CD4-positive, alpha-beta T cell treated with Interleukin-2 at 100 ng/mL for 4 hours (primary cell): ENCODE results near the gene COX7B.
"Not testable (repeated sequence)": the region's sequence is repeated elsewhere in the genome, so short reads cannot be mapped to it uniquely, and the experiment has no call there.

ENCODE experiments used
- DNase-seq: peaks from one replicate; pipeline ENCODE4 v3.0.0-alpha.2; 2020; ENCODE audit warnings: low spot score

COX7B gene, protein sequence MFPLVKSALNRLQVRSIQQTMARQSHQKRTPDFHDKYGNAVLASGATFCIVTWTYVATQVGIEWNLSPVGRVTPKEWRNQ

DNA sequence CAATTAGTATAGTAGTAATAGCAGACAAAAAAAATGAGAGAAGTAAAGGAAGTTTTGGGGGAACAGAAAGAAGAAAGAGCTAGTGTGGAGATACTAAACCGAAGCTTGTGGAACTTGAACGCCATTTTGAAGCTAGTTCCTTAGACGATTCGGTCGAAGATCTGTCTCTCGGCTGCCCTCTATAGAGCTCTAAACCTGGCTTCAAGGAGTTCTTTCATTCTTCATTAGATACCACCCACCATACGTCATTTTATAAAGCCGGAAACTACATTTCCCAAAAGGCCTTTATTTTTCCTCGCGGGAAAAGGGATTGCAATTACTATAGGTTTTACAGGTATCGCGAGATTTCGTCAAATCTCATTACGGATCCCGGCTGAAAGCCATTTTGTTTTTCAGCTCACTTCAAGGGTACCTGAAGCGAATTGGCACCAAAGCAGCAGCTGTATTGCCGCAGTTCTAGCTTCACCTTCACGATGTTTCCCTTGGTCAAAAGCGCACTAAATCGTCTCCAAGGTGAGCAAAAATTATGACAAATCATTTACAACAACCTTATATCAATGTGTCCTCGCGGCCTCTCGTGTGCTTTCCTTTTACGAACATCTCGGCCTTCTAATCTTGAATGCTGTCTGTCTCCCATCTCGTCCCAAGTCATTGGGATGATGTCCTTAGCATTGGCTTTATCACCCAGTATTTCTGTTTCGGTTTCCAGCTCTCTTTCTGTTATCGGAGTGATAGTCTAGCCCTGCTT lies at the start of gene COX7B:
Gene COX7B (plus strand): TSS at position 388 of the 748 bp plus-strand sequence. CDS start 86 bp downstream, at position 474.
- peak; percentile 93 for DNase-seq

DNA sequence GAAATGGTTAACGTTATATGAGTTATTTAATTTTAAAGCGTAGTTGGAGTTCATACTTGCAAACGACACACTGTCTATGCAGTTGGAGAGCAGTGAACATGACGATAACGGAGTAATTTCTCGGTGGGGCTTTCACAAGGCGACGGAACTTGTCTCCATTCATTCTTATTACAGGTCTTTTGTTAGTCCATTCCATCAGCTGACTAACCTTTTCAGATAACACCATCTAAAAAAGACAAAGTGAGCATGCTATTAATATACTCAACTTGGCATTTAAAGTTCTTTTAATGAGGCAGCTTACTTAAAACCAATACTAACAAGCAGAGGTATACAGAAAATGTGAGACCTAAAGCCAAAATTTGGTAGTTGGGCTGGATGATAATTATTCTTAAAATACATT lies 23.9 kb upstream of the COX7B start:
- DNase-seq, result no peak

DNA sequence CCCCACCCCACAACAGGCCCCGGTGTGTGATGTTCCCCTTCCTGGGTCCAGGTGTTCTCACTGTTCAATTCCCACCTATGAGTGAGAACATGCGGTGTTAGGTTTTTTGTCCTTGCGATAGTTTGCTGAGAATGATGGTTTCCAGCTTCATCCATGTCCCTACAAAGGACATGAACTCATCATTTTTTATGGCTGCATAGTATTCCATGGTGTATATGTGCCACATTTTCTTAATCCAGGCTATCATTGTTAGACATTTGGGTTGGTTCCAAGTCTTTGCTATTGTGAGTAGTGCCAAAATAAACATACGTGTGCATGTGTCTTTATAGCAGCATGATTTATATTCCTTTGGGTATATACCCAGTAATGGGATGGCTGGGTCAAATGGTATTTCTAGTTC lies 17.9 kb upstream of the COX7B start:
- not testable (repeated sequence) for DNase-seq

DNA sequence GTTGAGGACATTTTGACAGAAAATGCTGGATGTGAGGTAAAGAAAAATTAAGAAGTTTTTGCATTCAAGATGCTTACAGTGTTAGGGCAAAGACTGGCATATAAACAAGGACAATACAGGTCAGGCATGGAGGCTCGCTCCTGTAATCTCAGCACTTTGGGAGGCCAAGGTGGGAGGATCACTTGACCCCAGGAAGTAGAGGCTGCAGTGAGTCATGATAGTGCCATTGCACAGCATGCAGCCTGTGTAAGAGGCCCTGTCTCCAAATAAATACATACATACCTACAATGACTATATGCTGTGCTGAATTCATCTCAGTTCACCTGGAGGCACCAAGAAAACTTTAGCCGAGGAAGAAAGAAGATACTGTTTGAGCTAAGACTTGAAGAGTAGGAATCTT lies 6.4 kb upstream of the COX7B start:
- DNase-seq, result no peak

DNA sequence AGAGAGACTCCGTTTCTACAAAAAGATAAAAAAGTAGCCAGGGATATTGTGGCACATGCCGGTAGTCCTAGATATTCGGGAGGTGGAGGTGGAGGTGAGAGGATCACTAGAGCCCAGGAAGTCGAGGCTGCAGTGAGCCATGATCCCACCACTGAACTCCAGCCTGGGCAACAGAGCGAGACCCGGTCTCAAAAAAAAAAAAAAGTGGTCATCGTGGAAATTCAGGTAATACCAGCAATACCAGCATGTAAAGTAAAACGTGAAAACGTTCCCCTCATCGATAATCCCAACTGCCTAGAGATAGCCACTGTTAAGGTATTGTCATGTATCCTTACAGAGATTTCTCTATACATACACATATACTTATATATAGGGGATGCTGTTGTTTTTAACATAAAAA lies 5.6 kb upstream of the COX7B start:
- DNase-seq, result no peak

DNA sequence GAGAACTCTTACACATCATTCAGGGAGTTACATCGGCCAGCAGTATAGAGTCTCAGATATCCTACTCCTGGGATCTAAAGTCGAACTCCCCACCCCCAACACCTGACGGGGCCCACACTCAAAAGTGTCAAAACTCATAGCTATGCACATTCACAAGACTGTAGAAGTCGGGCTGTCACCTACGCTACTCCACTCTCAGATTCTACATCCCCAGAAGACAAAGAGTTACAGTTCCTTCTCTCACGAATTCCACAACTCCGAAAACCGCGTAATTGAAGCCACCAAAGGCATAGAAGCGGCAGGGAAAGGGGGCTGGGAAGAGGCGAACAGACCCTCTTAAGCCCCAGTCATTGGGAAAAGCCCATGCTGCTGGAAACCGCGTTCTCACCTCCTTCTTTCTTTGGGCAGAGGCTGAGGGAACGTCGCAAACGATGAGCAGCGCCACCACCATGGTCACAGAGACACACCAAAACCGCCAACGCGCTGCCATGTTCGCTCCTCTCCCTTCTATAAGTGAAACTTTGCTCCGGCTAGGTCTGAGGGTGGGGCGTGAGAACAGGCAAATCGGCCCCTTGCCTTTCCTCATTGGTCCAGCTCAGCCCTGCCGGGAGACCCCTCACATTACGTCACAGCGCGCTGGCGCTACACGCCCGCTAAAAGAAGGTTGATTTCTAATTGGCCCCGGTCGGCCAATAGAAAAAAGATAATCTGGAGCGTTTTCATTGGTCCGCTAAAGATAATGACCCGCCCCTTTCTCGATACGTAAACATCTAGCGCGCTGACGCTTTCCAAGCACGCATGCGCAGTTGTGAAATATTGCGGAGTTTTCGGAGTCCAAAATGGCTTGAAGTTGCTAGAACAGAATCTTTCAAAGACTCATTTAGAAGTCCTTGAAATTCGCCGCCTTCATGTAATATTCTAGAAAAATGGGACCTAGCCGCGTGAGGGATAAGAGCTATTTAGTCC lies 4.1 kb upstream of the COX7B start, which contains the start of gene MAGT1:
Gene MAGT1 (minus strand): TSS at position 515 of the 966 bp plus-strand sequence. CDS start 25 bp downstream, at position 490.
- peak; percentile 95 for DNase-seq

DNA sequence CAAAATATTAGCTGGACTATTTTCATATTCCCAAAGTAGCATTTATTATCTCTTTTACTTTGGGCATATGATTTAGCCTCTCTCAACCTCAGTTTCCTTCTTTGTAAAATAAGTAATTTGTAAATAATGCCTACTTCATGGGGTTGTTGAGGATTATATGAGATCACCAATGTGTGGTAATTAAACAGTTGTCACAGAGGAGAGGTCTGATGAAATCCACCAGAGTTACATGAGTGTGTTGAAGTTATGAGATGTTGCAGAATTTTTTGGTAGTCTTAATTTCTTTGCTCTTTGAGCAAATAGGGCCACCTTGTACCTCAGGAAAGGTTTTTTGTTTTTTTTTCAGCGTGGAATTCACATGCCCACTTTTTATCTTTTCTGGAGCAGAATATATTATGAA lies 1.4 kb downstream of the COX7B start:
- no peak for DNase-seq

DNA sequence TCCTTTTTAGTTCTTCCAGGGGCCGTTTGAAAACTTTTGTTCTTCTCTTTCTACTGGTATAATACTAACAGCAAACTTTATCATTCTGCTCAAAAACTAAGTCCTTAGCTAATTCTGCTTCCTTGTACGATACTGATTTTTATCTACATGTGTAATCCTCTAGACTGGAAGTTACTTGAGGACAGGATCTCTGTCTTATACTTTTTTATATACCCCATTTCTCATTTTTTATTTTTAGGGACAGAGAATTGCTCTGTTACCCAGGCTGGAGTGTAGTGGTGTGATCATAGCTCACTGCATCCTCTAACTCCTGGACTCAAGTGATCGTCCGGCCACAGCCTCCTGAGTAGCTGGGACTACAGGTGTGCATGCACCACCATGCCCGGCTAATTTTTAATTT lies 2.2 kb downstream of the COX7B start:
- DNase-seq, result no peak

DNA sequence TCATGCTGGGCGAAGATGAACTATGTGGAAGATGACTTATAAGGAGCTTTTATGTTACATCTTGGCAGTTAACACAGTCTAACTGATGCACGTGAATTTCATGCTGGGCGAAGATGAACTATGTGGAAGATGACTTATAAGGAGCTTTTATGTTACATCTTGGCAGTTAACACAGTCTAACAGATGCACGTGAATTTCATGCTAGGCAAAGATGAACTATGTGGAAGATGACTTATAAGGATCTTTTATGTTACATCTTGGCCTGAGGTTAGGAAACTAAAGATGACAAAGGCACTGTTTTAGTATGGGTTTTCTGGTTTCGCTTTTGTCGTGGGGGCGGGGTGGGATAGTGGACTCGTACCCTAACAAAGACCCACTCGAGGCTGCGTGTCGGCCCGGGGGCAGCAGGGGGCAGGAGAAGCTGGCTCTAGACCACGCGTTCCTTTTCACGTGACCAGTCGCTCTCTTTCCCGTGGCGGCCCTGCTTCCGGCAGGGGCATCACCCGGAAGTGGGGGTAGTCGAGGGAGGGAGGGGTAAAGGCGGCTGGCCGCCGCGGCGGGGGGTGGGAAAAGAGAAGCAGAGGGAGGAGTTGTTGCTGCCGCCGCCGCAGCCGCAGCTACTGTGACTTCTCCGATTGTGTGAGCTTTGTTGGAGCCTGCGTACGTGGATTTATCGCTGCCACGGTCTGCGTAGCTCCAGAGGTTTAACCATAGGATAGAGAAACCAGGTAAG lies 11.0 kb downstream of the COX7B start, which contains the start of gene ATP7A:
Gene ATP7A (plus strand): TSS at position 586 of the 733 bp plus-strand sequence. CDS start 60,949 bp downstream, outside the sequence.
- DNase-seq, result peak; percentile 93

DNA sequence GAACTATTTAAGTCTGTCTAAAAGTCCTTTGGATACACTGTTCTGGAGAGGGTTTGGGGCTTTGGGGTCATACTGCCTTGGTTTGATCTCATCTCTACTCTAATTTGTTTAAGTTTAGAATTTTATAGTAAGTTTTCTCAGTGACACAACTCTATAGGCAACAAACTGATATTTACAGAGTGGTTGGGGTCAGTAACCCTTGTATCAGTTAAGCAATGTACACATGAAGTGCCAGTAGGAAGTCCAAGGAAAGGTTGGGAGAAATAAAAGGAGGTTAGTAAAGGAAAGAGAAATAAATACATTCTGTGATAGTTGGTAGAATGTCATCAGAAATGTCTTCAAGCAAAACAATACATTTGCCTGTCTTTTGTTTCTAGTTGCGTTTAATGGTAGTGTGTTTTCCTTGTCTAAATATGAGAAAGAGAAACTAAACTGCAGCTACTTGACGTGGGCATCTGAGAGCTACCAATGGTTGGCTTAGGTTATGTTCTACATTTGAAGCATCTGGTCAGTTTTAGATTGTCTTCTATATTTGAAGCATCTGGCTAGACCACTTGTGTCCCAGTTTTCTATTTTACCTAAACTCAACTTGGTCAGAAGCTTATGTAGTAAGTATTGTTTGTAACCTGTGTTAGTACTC lies 18.1 kb downstream of the COX7B start:
- no peak for DNase-seq

DNA sequence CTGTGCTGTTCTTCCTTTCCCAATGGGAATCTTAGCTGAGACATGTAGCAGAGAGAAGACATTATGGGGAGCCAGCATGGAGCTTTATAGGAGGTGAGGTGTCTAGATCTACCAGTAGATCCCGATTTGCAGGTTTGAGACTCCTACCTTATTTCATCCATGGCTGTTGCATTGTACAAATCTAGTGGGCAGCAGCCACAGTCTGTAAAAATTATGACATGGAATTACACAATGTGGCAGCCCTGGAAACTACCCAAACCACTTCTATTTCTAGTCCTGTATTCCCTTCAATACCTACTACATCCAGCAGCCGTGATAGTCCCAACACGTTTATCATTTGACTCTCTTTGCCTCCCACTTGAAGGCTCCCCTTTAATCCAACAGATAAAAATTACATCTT lies 19.3 kb downstream of the COX7B start:
- DNase-seq, result no peak

DNA sequence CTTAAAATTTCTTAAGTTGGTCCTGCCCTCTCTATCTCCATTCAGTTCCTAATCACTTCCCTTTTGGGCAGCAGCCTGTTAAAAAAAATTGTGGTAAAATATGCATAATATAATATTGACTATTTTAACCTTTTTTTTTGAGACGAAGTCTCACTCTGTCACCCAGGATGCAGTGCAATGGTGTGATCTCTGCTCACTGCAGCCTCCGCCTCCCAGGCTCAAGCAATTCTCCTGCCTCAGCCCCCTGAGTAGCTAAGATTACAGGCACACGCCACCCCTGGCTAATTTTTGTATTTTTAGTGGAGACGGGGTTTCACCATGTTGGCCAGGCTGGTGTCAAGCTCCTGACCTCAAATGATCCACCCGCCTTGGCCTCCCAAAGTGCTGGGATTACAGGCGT lies 20.1 kb downstream of the COX7B start:
- DNase-seq, result not testable (repeated sequence)

DNA sequence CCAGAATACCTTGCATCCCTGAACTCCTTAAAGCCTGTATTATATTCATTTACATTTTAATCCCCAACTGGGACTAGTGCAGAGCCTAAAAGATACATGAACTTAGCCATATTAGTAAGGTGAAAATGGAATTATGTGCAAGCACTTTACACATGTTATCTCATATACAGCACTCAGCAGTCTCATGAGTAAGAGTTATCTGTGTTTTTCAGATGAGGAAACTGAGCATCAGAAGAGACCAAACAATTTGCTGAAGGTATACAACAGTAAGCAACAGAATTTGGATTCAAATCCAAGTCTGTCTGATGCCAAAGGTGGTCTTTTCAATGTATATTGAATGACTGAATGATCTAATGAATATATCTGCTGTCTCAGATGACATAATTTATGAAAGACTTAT lies 23.5 kb downstream of the COX7B start:
- DNase-seq, result no peak

DNA sequence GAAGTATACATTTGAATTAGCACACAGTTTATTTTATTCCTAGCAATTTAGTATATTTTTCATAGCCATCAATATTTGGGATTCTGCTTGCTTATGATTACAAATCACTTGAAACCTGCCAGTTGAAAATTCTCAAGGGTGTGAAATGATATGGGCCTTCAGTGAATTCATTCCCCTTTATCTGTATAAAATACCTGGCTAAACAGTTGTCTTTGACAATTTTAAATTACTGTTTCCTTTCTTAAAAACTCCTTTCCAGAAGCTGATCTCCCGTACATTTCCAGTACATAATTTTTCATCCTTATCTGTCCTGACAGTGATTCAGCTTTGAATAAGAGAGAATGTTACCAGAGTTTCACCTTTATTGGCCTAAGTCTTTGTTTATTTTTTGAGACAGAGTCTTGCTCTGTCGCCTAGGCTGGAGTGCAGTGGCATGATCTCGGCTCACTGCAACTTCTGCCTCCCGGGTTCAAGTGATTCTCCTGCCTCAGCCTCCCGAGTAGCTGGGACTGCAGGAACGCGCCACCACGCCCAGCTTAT lies 25.1 kb downstream of the COX7B start:
- no peak for DNase-seq

DNA sequence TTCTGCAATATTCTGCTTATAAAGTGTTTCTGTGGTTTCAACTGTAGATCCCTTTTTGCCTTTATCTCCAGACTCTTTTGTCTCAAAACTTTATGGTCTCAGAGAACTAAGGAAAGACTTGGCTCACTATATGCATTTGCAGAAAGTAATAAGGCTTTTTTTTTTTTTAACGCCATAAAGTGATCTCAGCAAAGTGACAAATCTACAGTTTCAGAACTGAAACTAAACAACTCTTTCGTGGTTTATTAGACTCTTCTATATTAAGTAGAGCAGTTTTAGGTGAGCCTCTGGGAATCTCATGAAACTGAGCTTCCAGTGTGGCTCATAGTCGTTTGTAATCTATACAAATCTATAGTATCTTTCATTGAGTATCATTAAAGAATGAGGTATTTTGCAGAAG lies 26.5 kb downstream of the COX7B start:
- DNase-seq, result no peak

DNA sequence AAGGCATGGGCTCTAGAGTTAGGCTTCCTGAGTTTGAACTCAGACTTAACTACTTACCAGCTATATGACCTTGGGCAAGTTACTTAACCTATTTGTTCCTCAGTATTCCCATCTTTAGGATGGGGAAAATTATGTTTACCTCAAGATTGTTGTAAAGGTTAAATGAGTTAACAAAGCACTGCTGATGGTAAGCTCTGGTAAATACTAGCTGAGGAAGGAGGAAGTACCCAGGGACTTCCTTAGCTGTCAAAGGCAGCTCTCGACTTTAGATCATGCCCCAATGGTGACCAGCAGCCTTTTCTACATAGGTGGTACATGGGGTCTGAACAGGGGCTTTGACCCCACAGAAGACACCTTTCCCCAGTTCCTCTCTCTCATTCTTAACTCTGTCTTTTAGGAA lies 31.3 kb downstream of the COX7B start:
- DNase-seq, result no peak

DNA sequence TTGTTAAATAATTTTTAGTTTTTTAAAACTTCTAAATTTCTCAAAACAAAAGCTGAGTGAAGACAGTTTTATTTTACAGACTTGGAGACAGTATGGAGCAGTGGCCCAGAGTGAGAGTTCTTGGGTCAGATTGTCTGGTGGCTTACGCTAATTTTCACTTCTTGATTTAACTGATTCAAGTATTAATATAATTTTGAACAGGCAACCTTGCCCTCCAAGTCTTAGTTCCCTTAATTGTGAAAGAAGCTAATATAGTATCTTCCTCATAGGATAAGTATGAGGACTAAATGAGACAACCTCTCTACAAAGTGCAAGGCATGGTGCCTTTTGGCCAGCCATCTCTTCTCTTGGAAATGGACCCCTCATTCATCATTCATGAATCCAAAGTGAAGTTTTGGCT lies 36.6 kb downstream of the COX7B start:
- DNase-seq, result no peak

DNA sequence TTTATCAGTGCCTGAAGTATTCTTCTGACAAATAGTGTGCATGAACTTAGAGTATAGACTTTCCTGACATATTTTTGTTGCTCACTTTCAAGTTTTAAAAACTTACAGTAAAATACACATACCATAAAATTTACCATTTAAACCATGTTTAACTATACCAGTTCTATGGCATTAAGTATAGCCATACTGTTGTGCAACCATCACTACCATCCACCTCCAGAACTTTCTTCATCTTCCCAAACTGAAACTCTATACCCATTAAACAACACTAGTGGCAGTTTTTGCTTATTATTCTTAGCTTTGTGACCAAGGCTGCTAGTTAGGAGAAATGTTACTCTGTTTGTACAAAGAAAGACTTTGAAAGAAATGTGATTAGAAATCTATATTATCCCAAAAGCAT lies 37.0 kb downstream of the COX7B start:
- DNase-seq, result no peak

DNA sequence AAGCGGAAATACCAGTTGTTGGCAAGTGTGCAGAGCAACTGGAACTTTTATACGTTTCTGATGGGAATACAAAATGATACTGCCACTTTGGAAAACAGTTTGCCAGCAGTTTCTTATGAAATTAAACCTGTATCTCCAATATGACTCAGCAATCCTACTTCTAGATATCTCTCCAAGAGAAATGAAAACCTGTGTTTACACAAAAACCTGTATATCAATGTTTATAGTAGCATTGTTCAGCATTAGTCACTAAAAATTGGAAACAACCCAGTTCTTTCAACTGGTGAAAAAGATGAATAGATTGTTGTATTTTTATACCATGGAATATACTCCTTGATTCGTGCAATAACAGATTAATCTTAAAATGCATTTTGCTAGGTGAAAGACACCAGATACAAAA lies 38.0 kb downstream of the COX7B start:
- no peak for DNase-seq

DNA sequence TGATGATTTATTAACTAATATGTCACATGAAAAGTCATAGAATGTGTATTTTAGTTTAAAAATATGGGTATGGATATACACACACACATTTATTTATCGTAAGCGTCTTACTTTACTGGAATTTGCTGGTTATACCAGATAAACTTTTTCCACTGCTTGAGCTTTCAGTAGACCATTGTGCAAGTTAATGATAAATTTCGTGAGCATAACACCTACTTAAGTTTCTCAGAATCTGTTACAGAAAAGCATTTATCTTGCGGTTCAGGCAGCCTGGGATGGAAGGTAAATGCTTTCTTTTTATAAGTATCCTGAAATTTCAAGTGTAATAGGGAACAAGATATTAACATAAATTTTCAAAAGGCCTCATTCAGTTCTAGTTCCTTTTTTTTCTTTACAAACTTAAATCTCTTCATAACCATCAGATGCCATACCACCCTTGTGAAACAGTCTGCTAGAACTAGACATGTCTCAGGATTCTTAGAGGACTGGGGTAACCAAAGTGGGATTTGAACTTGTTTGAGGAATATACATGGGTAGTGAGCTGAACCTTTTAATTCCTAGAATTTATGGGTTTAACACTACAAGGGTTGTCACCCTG lies 38.9 kb downstream of the COX7B start:
- DNase-seq, result no peak

DNA sequence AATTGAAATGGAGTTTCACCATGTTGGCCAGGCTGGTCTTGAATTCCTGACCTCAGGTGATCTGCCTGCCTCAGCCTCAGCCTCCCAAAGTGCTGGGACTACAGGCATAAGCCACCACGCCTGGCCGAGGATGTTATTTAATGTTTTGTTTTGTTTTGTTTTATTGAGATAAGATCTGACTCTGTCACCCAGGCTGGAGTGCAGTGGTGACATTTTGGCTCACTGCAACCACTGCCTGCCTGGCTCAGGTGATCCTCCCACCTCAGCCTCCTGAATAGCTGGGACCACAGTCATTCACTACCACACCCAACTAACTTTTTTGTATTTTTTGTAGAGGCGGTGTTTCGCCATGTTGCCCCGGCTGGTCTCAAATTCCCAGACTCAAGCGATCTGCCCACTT lies 45.8 kb downstream of the COX7B start:
- DNase-seq, result not testable (repeated sequence)
